OCI-LY3 (cell line): ENCODE measurements around the gene APBB1IP.

Experiments
- EZH2phosphoT487 ChIP-seq: fragments of 200-600 bp; shearing (Covaris generic); IDR thresholded peaks from 2 replicates; pipeline ENCODE4 v1.6.1; 2018; ENCODE audit warnings: antibody characterized with exemption, mixed run types, low read depth
- TF ChIP-seq, protein P1 (sequence below): fragments of 200-600, 300-600 bp; sonication (generic); IDR thresholded peaks from 2 replicates; pipeline ENCODE4 v1.5.1; 2014; ENCODE audit warnings: antibody characterized with exemption, low read length, low read depth

DNA sequence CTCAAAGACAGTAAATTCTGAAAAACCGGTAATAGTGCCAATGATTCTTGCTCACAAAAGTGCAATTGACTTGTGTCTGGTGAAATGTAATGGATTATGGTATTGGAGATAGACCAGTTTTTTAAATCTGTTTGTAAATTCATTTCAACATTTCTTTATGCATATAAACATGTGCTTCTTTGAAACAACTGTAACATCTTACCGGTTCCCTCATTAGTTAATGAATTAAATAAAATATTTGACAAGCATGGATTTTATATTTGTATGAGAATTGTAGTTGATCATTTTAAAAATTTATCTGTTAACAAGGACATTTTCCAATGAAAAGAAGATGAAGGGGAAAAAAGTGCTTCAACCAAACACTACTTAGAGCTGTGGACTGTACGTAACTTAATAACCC lies 21.0 kb upstream of the APBB1IP start:
- TF ChIP-seq, protein P1, sequence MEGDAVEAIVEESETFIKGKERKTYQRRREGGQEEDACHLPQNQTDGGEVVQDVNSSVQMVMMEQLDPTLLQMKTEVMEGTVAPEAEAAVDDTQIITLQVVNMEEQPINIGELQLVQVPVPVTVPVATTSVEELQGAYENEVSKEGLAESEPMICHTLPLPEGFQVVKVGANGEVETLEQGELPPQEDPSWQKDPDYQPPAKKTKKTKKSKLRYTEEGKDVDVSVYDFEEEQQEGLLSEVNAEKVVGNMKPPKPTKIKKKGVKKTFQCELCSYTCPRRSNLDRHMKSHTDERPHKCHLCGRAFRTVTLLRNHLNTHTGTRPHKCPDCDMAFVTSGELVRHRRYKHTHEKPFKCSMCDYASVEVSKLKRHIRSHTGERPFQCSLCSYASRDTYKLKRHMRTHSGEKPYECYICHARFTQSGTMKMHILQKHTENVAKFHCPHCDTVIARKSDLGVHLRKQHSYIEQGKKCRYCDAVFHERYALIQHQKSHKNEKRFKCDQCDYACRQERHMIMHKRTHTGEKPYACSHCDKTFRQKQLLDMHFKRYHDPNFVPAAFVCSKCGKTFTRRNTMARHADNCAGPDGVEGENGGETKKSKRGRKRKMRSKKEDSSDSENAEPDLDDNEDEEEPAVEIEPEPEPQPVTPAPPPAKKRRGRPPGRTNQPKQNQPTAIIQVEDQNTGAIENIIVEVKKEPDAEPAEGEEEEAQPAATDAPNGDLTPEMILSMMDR: no peak
- no peak for TF ChIP-seq EZH2phosphoT487
